GM12874 (cell line): ENCODE measurements around the gene PHF21B.

Experiments used
- TF ChIP-seq, protein P1 (sequence below): IDR thresholded peaks from 2 replicates; pipeline ENCODE4 v1.5.1; 2011; ENCODE audit warnings: low read depth, mild to moderate bottlenecking, control low read depth, low read length, moderate library complexity; ENCODE audit not compliant: insufficient read depth

Gene PHF21B

DNA sequence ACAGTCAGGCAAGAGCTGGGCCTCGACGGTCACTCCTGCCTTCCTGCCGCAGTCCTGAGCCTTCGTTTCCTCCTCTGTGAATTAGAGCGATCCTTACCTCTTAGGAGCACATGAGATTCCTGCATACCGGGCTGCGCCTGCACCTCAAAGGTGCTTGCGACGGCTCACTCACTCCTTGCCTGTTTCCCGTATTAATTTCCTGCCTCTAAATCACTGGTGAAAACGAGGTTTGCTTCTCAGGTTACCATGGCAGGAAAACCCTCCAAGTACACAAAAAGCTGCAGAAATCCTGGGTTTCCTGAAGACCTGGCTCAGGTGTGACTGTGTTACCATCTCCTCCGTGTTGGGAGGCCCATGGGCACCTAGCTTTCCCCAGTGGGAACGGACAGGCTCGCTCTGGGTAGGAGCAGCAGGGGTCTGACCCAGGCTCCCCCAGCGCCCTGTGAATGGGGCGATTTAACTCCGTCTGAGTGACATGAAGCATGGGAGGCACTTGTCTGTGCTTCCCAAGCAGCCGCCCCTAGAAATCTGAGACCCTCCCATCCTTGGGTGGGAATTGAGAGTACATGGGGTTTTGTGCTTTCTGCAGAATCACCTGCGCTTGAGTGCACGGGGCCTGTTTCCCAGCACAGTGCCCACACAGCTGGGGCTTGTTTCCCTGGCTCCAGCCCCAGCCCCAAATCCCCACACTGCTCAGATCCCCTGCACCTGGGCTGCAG is 64.8 kb downstream of the PHF21B start:
- TF ChIP-seq, protein P1, sequence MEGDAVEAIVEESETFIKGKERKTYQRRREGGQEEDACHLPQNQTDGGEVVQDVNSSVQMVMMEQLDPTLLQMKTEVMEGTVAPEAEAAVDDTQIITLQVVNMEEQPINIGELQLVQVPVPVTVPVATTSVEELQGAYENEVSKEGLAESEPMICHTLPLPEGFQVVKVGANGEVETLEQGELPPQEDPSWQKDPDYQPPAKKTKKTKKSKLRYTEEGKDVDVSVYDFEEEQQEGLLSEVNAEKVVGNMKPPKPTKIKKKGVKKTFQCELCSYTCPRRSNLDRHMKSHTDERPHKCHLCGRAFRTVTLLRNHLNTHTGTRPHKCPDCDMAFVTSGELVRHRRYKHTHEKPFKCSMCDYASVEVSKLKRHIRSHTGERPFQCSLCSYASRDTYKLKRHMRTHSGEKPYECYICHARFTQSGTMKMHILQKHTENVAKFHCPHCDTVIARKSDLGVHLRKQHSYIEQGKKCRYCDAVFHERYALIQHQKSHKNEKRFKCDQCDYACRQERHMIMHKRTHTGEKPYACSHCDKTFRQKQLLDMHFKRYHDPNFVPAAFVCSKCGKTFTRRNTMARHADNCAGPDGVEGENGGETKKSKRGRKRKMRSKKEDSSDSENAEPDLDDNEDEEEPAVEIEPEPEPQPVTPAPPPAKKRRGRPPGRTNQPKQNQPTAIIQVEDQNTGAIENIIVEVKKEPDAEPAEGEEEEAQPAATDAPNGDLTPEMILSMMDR: no peak

- TF ChIP-seq, protein P1: no peak
Observed at GRCh38 chr22:44943701-44944324, 66.0 kb downstream of the PHF21B start.

DNA sequence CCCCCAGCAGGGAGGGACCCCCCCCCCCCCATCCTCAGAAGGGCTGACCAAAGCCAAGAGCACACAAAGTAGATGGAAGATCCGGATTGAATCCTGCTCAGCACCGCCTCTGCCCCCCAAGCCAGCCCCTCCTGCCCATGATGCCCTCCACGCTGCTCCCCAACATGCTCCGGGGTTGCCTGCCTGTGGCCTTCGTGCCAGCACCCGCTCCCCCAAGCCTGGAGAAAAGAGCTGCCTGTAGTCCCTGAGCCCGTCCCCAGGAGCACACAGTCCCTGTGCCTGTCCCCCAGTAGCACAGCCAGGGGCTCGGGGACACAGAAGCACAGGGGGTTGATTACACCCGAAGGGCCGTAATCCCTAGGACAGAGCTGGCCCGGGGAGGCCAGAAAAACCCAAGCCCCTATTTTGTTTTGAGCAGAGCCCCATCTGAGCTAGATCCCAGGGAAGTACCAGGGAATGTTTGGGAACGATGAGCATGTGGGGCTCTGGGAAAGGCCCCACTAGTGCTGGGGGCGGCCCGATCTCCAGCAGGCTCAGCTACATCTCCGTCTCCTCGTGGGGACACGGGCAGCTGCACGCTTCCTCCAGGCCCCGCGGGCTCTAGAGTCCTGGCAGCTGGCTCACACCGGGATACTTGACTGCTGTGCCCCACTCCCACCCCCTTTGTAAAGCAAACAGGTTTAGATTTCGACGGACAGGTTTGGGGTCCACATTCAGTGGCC is 66.7 kb downstream of the PHF21B start:
- TF ChIP-seq, protein P1: no peak

DNA sequence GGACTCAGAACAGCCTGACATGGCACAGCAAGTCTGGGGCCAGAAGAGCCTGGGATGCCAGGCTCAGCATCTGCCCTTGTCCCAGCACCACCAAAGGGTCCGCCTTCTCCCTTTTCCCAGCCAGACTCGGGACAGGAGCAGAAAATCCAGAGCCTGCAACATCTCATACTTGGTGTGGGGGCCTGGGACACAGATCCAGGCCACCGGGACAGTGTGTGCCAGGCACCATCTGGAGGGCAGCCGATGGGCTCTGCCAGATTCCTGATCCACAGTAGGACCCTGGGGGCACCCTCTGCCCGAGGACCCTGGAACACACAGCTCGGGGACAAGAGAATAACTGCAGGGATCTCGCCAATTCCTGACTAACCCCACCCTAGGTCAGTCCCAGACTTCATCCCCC is 67.7 kb downstream of the PHF21B start:
- TF ChIP-seq, protein P1: no peak

- TF ChIP-seq, protein P1: no peak
Observed at GRCh38 chr22:44941207-44941606, 68.6 kb downstream of the PHF21B start.

GRCh38 chr22:44940130-44940529 is 69.7 kb downstream of the PHF21B start:
- TF ChIP-seq, protein P1: no peak

GRCh38 chr22:44939451-44939850 is 70.4 kb downstream of the PHF21B start:
- TF ChIP-seq, protein P1: no peak
